GM12874 (cell line): ENCODE data around the gene GPR26.

Source experiments
- CTCF ChIP-seq: IDR thresholded peaks from 2 replicates; pipeline ENCODE4 v1.5.1; 2011; ENCODE audit warnings: low read depth, mild to moderate bottlenecking, control low read depth, low read length, moderate library complexity; ENCODE audit not compliant: insufficient read depth

Gene GPR26

GRCh38 chr10:123666318-123667236 lies at the start of gene GPR26:
Gene GPR26 (plus strand): TSS chr10:123666355. CDS start chr10:123666408, 53 bp downstream.
- TF ChIP-seq CTCF: no peak

- TF ChIP-seq CTCF: no peak
Observed at GRCh38 chr10:123618224-123618623, 47.9 kb upstream of the GPR26 start.

- TF ChIP-seq CTCF: no peak
Observed at GRCh38 chr10:123619067-123619855, 46.9 kb upstream of the GPR26 start.

GRCh38 chr10:123620621-123621020 lies 45.5 kb upstream of the GPR26 start:
- TF ChIP-seq CTCF: no peak

GRCh38 chr10:123621492-123621891 lies 44.7 kb upstream of the GPR26 start:
- no peak for TF ChIP-seq CTCF

GRCh38 chr10:123621916-123622315 lies 44.2 kb upstream of the GPR26 start:
- no peak for TF ChIP-seq CTCF

- TF ChIP-seq CTCF: no peak
Observed at GRCh38 chr10:123622381-123622780, 43.8 kb upstream of the GPR26 start.
